K562 (cell line): ENCODE results near the gene CETN1. TPM values are rescaled to one million over a fixed set of nuclear protein-coding genes. Genes with fewer than 3 reads are reported as not detected.

Experiments
- ATAC-seq: fragments of 200-7000 bp; cut with Tn5 transposase; 3 replicates; pipeline ENCODE4 v1.9.1; 2020; ENCODE audit warnings: moderate library complexity
- BruUV-seq: library from RNA; stranded (reverse); fragments of 400-500 nt; replicated peaks from 2 replicates; lab custom pipeline; 2021; lab: Mats Ljungman, UMichigan
- CTCF ChIA-PET: fragments of 300-600 bp; formaldehyde crosslinking; extraction: SDS; loops from one replicate; lab custom pipeline; 2021; ENCODE audit warnings: low intra/inter-chr PET ratio; lab: Yijun Ruan, JAX
- POLR2A ChIA-PET: fragments of 300-600, 350-650 bp; sonication (Branson Sonifier 250); formaldehyde crosslinking; extraction: SDS; loops from one replicate; lab custom pipeline; 2021; ENCODE audit warnings: antibody characterized with exemption, inconsistent platforms; lab: Yijun Ruan, JAX
- DNase-seq, 4 experiments: peaks; one replicate each; pipeline versions ENCODE4 v3.0.0 to v3.0.0-alpha.2; 2011 to 2018; ENCODE audit warnings: low spot score in 3 of 4, mixed read lengths in 3 of 4; ENCODE audit errors: extremely low read depth in 1 of 4
- FAIRE-seq: peaks from 2 replicates; lab custom pipeline; 2011; peaks lifted over from hg19 to GRCh38; lab: Jason Lieb, UNC
- H2AFZ ChIP-seq: 2 replicates; pipeline ENCODE4 v1.6.0; 2011; ENCODE audit warnings: low read depth, low read length, control low read depth, inconsistent platforms
- H3K27ac ChIP-seq: fragments of 200-600 bp; 3 replicates; pipeline ENCODE4 v1.8.0; 2011; ENCODE audit warnings: low read depth, mild to moderate bottlenecking, control low read depth, inconsistent platforms, low read length, moderate library complexity, mixed read lengths; ENCODE audit errors: extremely low read depth
- H3K27me3 ChIP-seq, 2 experiments: fragments of 300-600 bp in 1 of 2; 2 replicates in 1 of 2; 3 replicates in 1 of 2; pipeline versions ENCODE4 v1.6.0 to v1.8.0; 2011; ENCODE audit warnings: inconsistent platforms in 2 of 2, low read length in 2 of 2, mild to moderate bottlenecking in 1 of 2, mixed read lengths in 1 of 2, moderate library complexity in 1 of 2; ENCODE audit not compliant: control insufficient read depth in 2 of 2, insufficient read depth in 2 of 2
- H3K36me3 ChIP-seq: fragments of 300-600 bp; 3 replicates; pipeline ENCODE4 v1.8.0; 2011; ENCODE audit warnings: mild to moderate bottlenecking, low read length, inconsistent platforms; ENCODE audit not compliant: control insufficient read depth, insufficient read depth
- H3K4me1 ChIP-seq, 2 experiments: fragments of 200-600 bp in 1 of 2; replicated peaks in 1 of 2; 2 replicates in 1 of 2; 3 replicates in 1 of 2; pipeline versions ENCODE4 v1.5.1 to v1.8.0; 2011; ENCODE audit warnings: inconsistent platforms in 2 of 2, low read length in 2 of 2, mild to moderate bottlenecking in 1 of 2, mixed read lengths in 1 of 2, moderate library complexity in 1 of 2; ENCODE audit not compliant: control insufficient read depth in 2 of 2, insufficient read depth in 2 of 2
- H3K4me2 ChIP-seq: 2 replicates; pipeline ENCODE4 v1.6.1; 2011; ENCODE audit warnings: low read length, control low read depth, inconsistent platforms, mixed read lengths; ENCODE audit not compliant: insufficient read depth
- H3K4me3 ChIP-seq: fragments of 200-600 bp; sonication (generic), shearing (Covaris generic); 2 replicates; pipeline ENCODE4 v1.5.1; 2016; ENCODE audit warnings: control low read depth, inconsistent platforms
- H3K79me2 ChIP-seq: fragments of 200-600 bp; 3 replicates; pipeline ENCODE4 v1.8.0; 2011; ENCODE audit warnings: low read length, inconsistent platforms; ENCODE audit not compliant: control insufficient read depth, insufficient read depth
- H3K9ac ChIP-seq, 2 experiments: 2 replicates each; pipeline versions ENCODE4 v1.6.0 to v1.6.1; 2011; ENCODE audit warnings: low read depth in 2 of 2, low read length in 2 of 2, control low read depth in 1 of 2, inconsistent platforms in 1 of 2, mild to moderate bottlenecking in 1 of 2, mixed read lengths in 1 of 2; ENCODE audit not compliant: insufficient read depth in 1 of 2
- H3K9me1 ChIP-seq: one replicate; pipeline ENCODE4 v1.6.0; 2011; ENCODE audit warnings: inconsistent platforms, mild to moderate bottlenecking, low read length, moderate library complexity; ENCODE audit not compliant: control insufficient read depth, insufficient read depth
- H3K9me3 ChIP-seq: replicated peaks from 2 replicates; pipeline ENCODE4 v1.5.1; 2011; ENCODE audit warnings: low read depth, low read length, inconsistent platforms; ENCODE audit not compliant: control insufficient read depth, insufficient read depth
- H4K20me1 ChIP-seq: replicated peaks from 2 replicates; pipeline ENCODE4 v1.6.1; 2011; ENCODE audit warnings: low read length, inconsistent platforms, mixed read lengths; ENCODE audit not compliant: control insufficient read depth, insufficient read depth
- BDP1 ChIP-seq: IDR thresholded peaks from 3 replicates; pipeline ENCODE4 v1.6.1; 2011; ENCODE audit not compliant: insufficient read length, insufficient read depth
- FOXK2 ChIP-seq, 2 experiments: fragments of 450-650 bp; IDR thresholded peaks in 1 of 2; conservative IDR thresholded peaks in 1 of 2; 2 replicates each; pipeline ENCODE4 v1.6.1; 2016; ENCODE audit warnings: low read depth in 2 of 2, mild to moderate bottlenecking in 1 of 2
- HDAC3 ChIP-seq: fragments of 450-650 bp; IDR thresholded peaks from 2 replicates; pipeline ENCODE4 v1.6.1; 2018; ENCODE audit warnings: borderline replicate concordance, mild to moderate bottlenecking, moderate library complexity; ENCODE audit not compliant: partially characterized antibody
- HLTF ChIP-seq: fragments of 450-650 bp; IDR thresholded peaks from 2 replicates; pipeline ENCODE4 v1.6.1; 2016
- RFX5 ChIP-seq: IDR thresholded peaks from 2 replicates; pipeline ENCODE4 v1.6.1; 2011; ENCODE audit warnings: low read depth, mild to moderate bottlenecking, improper control_type of control experiment, low read length
- ZNF318 ChIP-seq, 2 experiments: fragments of 450-650 bp; IDR thresholded peaks; 2 replicates each; pipeline ENCODE4 v1.6.1; 2016; ENCODE audit warnings: mild to moderate bottlenecking in 2 of 2, borderline replicate concordance in 1 of 2, low read depth in 1 of 2, moderate library complexity in 1 of 2
- WGBS: fragments of 100-300 bp; shearing (Covaris generic); methylation state at CpG from one replicate; pipeline ENCODE4 v1.1.6; 2016; ENCODE audit warnings: low coverage, mixed read lengths; ENCODE audit not compliant: insufficient coverage; ENCODE audit errors: missing lambda C conversion rate; 5-methylcytosine and 5-hydroxymethylcytosine counted together
- in situ Hi-C: fragments of 300-500 bp; cut with MboI; formaldehyde crosslinking; loops from 4 replicates; pipeline ENCODE4 v1.15.0; 2018; ENCODE audit warnings: inconsistent platforms, mixed read lengths
- intact Hi-C: fragments of 100-400 bp; cut with micrococcal nuclease; formaldehyde crosslinking; loops from 2 replicates; pipeline ENCODE4 v1.14.2; 2022
- polyA plus RNA-seq, 8 experiments: library from polyadenylated mRNA; depleted of rRNA in 4 of 8; stranded (reverse) in 5 of 8; unstranded in 3 of 8; fragments of >200 nt; fragmentation: Nextera tagmentation in 2 of 8; fragmentation: Illumina TruSeq in 1 of 8; extraction: Ambion mirVana in 2 of 8; extraction: Trizol in 1 of 8; gene quantifications; 2 replicates each; pipeline versions ENCODE4 v1.2.1 to v1.2.3, GENCODE V29; 2011 to 2014; ENCODE audit warnings: inconsistent platforms in 1 of 8, missing spikeins in 1 of 8
- total RNA-seq, 7 experiments: library from RNA; depleted of rRNA in 6 of 7; stranded (reverse); fragments of >200 nt in 6 of 7; fragmentation: Illumina TruSeq in 2 of 7; extraction: Trizol in 2 of 7; gene quantifications; 2 replicates each; pipeline versions ENCODE4 v1.2.1 to v1.2.3, GENCODE V29; 2011 to 2021; ENCODE audit warnings: low replicate concordance in 1 of 7

Gene CETN1
- total and polyA plus RNA-seq, 9 of the 15 experiments (the other 6 are each of a cell fraction or from before 2014, with no cell fraction given) = 0.07 to 0.34 (median 0.19) TPM; not detected in 3

- intact Hi-C loops = no loop called here
- no TSS peak for BruUV-seq
- Histone ChIP-seq H3K36me3 (no peaks in the 10 kb centered on the region), H3K27ac (no peak overlapping the region), H3K9me1 (no peaks in the 10 kb centered on the region), H3K79me2 (no peaks in the 10 kb centered on the region), H3K27me3 (peaks cover 7 to 30% of the 10 kb centered on the region in 2 experiments; a peak in 4 of 5 replicates), H3K4me3 (no peak overlapping the region), H3K4me2 (no peak overlapping the region), H2AFZ (no peak overlapping the region), H3K9ac (no peak overlapping the region), H3K9me3 (no peaks in the 10 kb centered on the region), H4K20me1 (no peaks in the 10 kb centered on the region), H3K4me1 (peaks cover 2% of the 10 kb centered on the region in 2 experiments; a peak in 2 of 5 replicates)
- DNase-seq (no peak), ATAC-seq (0 out of 3 replicates have a peak, but pooled peaks have one; percentile 20), FAIRE-seq (no peak)
- CTCF ChIA-PET = no interaction called here
- POLR2A ChIA-PET = no interaction called here
- 25% methylated on average over 7 of the region's 7 CpGs for WGBS
- in situ Hi-C loops = loop anchor here (5.0 kb wide), 1 partner anchor 321 kb away; no protein-coding TSS in a partner anchor
- TF ChIP-seq ZNF318 (IDR thresholded peaks at IDR 0.05; ENCODE audit: borderline replicate concordance in 1 of 2, low read depth in 1 of 2) (no peak), RFX5 (no peak), FOXK2 (conservative IDR thresholded peaks at IDR 0.05 in 1 of 2, IDR thresholded peaks at IDR 0.05 in 1 of 2; ENCODE audit: low read depth in 2 of 2) (no peak), BDP1 (no peak), HLTF (no peak), HDAC3 (no peak)
These were observed 27.8 kb downstream of the CETN1 start for GRCh38 chr18:607930-608329.
